H1 (cell line): ENCODE results near the gene DCTN3. TPM values are rescaled to one million over a fixed set of nuclear protein-coding genes. Genes with fewer than 3 reads are reported as not detected.
A peak's percentile ranks its signal among the peaks of the same experiment; 100 is the strongest.

Experiments used
- CTCF ChIA-PET: fragments of 300-600 bp; sonication (Branson Sonifier 250); formaldehyde crosslinking; loops from one replicate; lab custom pipeline; 2021; ENCODE audit not compliant: partially characterized antibody; lab: Charles Lee
- POLR2A ChIA-PET: fragments of 300-600 bp; sonication (Branson Sonifier 250); formaldehyde crosslinking; loops from one replicate; lab custom pipeline; 2021; ENCODE audit warnings: inconsistent platforms; ENCODE audit not compliant: partially characterized antibody; lab: Charles Lee
- DNase-seq, 2 experiments: peaks; one replicate each; pipeline versions ENCODE4 v3.0.0 to v3.0.0-alpha.2; 2010 to 2022; ENCODE audit warnings: low spot score in 2 of 2, low read depth in 1 of 2, mixed read lengths in 1 of 2
- FAIRE-seq: peaks from 2 replicates; lab custom pipeline; 2011; peaks lifted over from hg19 to GRCh38; lab: Jason Lieb, UNC
- H2AFZ ChIP-seq: 2 replicates; pipeline ENCODE4 v1.8.1; 2012; ENCODE audit warnings: low read length, inconsistent platforms
- H2AK5ac ChIP-seq: 2 replicates; pipeline ENCODE4 v1.6.1; 2013; ENCODE audit warnings: low read depth, low read length
- H2BK120ac ChIP-seq: replicated peaks from 2 replicates; pipeline ENCODE3; 2013; ENCODE audit warnings: low read depth, low read length, inconsistent platforms
- H2BK12ac ChIP-seq: 2 replicates; pipeline ENCODE4 v1.6.1; 2013; ENCODE audit warnings: low read depth, low read length
- H2BK15ac ChIP-seq: 2 replicates; pipeline ENCODE4 v1.6.1; 2013; ENCODE audit warnings: low read length
- H2BK20ac ChIP-seq: 2 replicates; pipeline ENCODE4 v1.6.1; 2013; ENCODE audit warnings: low read length
- H2BK5ac ChIP-seq: 2 replicates; pipeline ENCODE4 v1.6.1; 2013; ENCODE audit warnings: low read depth, low read length
- H3K14ac ChIP-seq: 2 replicates; pipeline ENCODE4 v1.6.1; 2013; ENCODE audit warnings: inconsistent platforms; ENCODE audit not compliant: insufficient read length
- H3K18ac ChIP-seq: 2 replicates; pipeline ENCODE4 v1.6.1; 2013; ENCODE audit warnings: low read length; ENCODE audit errors: extremely low read depth
- H3K23ac ChIP-seq: 2 replicates; pipeline ENCODE4 v1.6.1; 2013; ENCODE audit warnings: inconsistent platforms; ENCODE audit not compliant: insufficient read length
- H3K23me2 ChIP-seq: 2 replicates; pipeline ENCODE4 v1.6.1; 2013; ENCODE audit warnings: low read depth, low read length
- H3K27ac ChIP-seq: 2 replicates; pipeline ENCODE4 v1.6.1; 2011; ENCODE audit warnings: low read depth, low read length, inconsistent platforms
- H3K27me3 ChIP-seq, 4 experiments: replicated peaks in 1 of 4; 1 replicate in 1 of 4; 2 replicates in 3 of 4; pipeline versions ENCODE4 v1.6.1 to v1.8.1; 2011 to 2013; ENCODE audit warnings: low read length in 3 of 4, mild to moderate bottlenecking in 3 of 4, inconsistent platforms in 2 of 4, mixed read lengths in 2 of 4, moderate library complexity in 1 of 4; ENCODE audit not compliant: control insufficient read depth in 3 of 4, insufficient read depth in 3 of 4; ENCODE audit errors: extremely low read depth in 1 of 4
- H3K36me3 ChIP-seq, 4 experiments: 2 replicates each; pipeline versions ENCODE4 v1.6.1 to v1.8.1; 2011 to 2013; ENCODE audit warnings: mild to moderate bottlenecking in 4 of 4, low read length in 3 of 4, moderate library complexity in 2 of 4, control low read depth in 1 of 4, inconsistent platforms in 1 of 4; ENCODE audit not compliant: insufficient read depth in 4 of 4, control insufficient read depth in 2 of 4
- H3K4ac ChIP-seq: replicated peaks from 2 replicates; pipeline ENCODE3; 2013; ENCODE audit warnings: low read length, low read depth, mixed read lengths, inconsistent platforms; ENCODE audit not compliant: insufficient read length
- H3K4me1 ChIP-seq, 4 experiments: replicated peaks in 1 of 4; 1 replicate in 1 of 4; 2 replicates in 3 of 4; pipeline versions ENCODE4 v1.6.1 to v1.8.1; 2011 to 2013; ENCODE audit warnings: low read length in 3 of 4, inconsistent platforms in 2 of 4, mixed read lengths in 1 of 4; ENCODE audit not compliant: insufficient read depth in 4 of 4, control insufficient read depth in 3 of 4
- H3K4me2 ChIP-seq, 2 experiments: 2 replicates each; pipeline versions ENCODE4 v1.6.1 to v1.8.1; 2011 to 2013; ENCODE audit warnings: low read depth in 2 of 2, low read length in 2 of 2, control low read depth in 1 of 2, inconsistent platforms in 1 of 2, mild to moderate bottlenecking in 1 of 2; ENCODE audit not compliant: insufficient read depth in 1 of 2
- H3K4me3 ChIP-seq, 4 experiments: fragments of 200-600, 300-600 bp in 1 of 4; sonication (generic), shearing (Covaris generic), sonication (Bioruptor Twin) in 1 of 4; 2 replicates each; pipeline versions ENCODE4 v1.5.1 to v1.8.1; 2011 to 2016; ENCODE audit warnings: low read length in 4 of 4, low read depth in 3 of 4, control low read depth in 2 of 4, inconsistent platforms in 2 of 4, mild to moderate bottlenecking in 2 of 4, mixed read lengths in 1 of 4, moderate library complexity in 1 of 4; ENCODE audit not compliant: insufficient read depth in 2 of 4; ENCODE audit errors: extremely low read depth in 1 of 4
- H3K56ac ChIP-seq: replicated peaks from 2 replicates; pipeline ENCODE3; 2013; ENCODE audit warnings: low read depth, mild to moderate bottlenecking, mixed read lengths, low read length, inconsistent platforms; ENCODE audit not compliant: insufficient read length
- H3K79me1 ChIP-seq: 2 replicates; pipeline ENCODE4 v1.6.1; 2013; ENCODE audit warnings: low read depth, low read length, control low read depth
- H3K79me2 ChIP-seq, 2 experiments: 2 replicates each; pipeline versions ENCODE4 v1.6.1 to v1.8.1; 2012 to 2013; ENCODE audit warnings: low read length in 2 of 2, mild to moderate bottlenecking in 2 of 2, inconsistent platforms in 1 of 2; ENCODE audit not compliant: insufficient read depth in 2 of 2, control insufficient read depth in 1 of 2
- H3K9ac ChIP-seq, 4 experiments: replicated peaks in 1 of 4; 1 replicate in 1 of 4; 2 replicates in 3 of 4; pipeline versions ENCODE4 v1.6.1 to v1.8.1; 2011 to 2013; ENCODE audit warnings: low read depth in 3 of 4, low read length in 3 of 4, control low read depth in 2 of 4, mild to moderate bottlenecking in 2 of 4, moderate library complexity in 2 of 4, inconsistent platforms in 1 of 4; ENCODE audit errors: extremely low read depth in 1 of 4
- H3K9me3 ChIP-seq, 2 experiments: 2 replicates each; pipeline versions ENCODE4 v1.6.1 to v1.8.1; 2012 to 2013; ENCODE audit warnings: mild to moderate bottlenecking in 2 of 2, moderate library complexity in 2 of 2, control low read depth in 1 of 2, inconsistent platforms in 1 of 2, low read depth in 1 of 2, low read length in 1 of 2, mixed read lengths in 1 of 2; ENCODE audit not compliant: insufficient read depth in 2 of 2
- H4K20me1 ChIP-seq, 2 experiments: replicated peaks in 1 of 2; 2 replicates each; pipeline versions ENCODE3 to v1.8.1; 2011 to 2013; ENCODE audit warnings: inconsistent platforms in 2 of 2, low read length in 2 of 2, mild to moderate bottlenecking in 1 of 2; ENCODE audit not compliant: insufficient read depth in 2 of 2, control insufficient read depth in 1 of 2
- H4K5ac ChIP-seq: 2 replicates; pipeline ENCODE4 v1.6.1; 2013; ENCODE audit warnings: low read length, low read depth, mixed read lengths, inconsistent platforms; ENCODE audit not compliant: insufficient read length
- H4K8ac ChIP-seq: 2 replicates; pipeline ENCODE4 v1.8.0; 2013; ENCODE audit warnings: mild to moderate bottlenecking, moderate library complexity, low read length, inconsistent platforms; ENCODE audit not compliant: insufficient read depth; ENCODE audit errors: extremely low read depth
- H4K91ac ChIP-seq: replicated peaks from 2 replicates; pipeline ENCODE3; 2013; ENCODE audit warnings: low read length, mixed read lengths, inconsistent platforms; ENCODE audit not compliant: insufficient read length
- BRCA1 ChIP-seq: IDR thresholded peaks from 2 replicates; pipeline ENCODE4 v1.6.1; 2012; ENCODE audit warnings: low read depth, low read length, improper control_type of control experiment
- PHF8 ChIP-seq: fragments of 200-600 bp; sonication (generic); conservative IDR thresholded peaks from 2 replicates; pipeline ENCODE4 v1.7.1; 2012; ENCODE audit warnings: low read depth, mild to moderate bottlenecking, inconsistent platforms, low read length, moderate library complexity
- POU5F1 ChIP-seq: IDR thresholded peaks from 2 replicates; pipeline ENCODE4 v1.6.1; 2011; ENCODE audit warnings: low read depth, mild to moderate bottlenecking, low read length, moderate library complexity
- RBBP5 ChIP-seq: IDR thresholded peaks from 2 replicates; pipeline ENCODE4 v1.7.1; 2012; ENCODE audit warnings: low read depth, mild to moderate bottlenecking, inconsistent platforms, low read length, moderate library complexity, borderline replicate concordance
- SIN3A ChIP-seq, 2 experiments: IDR thresholded peaks in 1 of 2; conservative IDR thresholded peaks in 1 of 2; 2 replicates each; pipeline ENCODE4 v1.6.1; 2011 to 2012; ENCODE audit warnings: low read length in 2 of 2, improper control_type of control experiment in 1 of 2, low read depth in 1 of 2, mild to moderate bottlenecking in 1 of 2
- TCF12 ChIP-seq: IDR thresholded peaks from 2 replicates; pipeline ENCODE4 v1.6.1; 2011; ENCODE audit warnings: low read depth, mild to moderate bottlenecking, low read length
- WGBS, 2 experiments: shearing (Covaris generic) in 1 of 2; methylation state at CpG; one replicate each; pipeline versions ENCODE4 v1.1.6 to v1.1.7; 2013 to 2015; ENCODE audit warnings: low lambda C conversion rate in 2 of 2, mixed read lengths in 2 of 2, inconsistent platforms in 1 of 2, low coverage in 1 of 2, missing lambda C conversion rate in 1 of 2; ENCODE audit not compliant: insufficient replicate concordance in 2 of 2, insufficient coverage in 1 of 2, insufficient read length in 1 of 2; ENCODE audit errors: extremely low coverage in 1 of 2, missing lambda C conversion rate in 1 of 2; 5-methylcytosine and 5-hydroxymethylcytosine counted together
- polyA plus RNA-seq, 7 experiments: library from polyadenylated mRNA; depleted of rRNA in 3 of 7; stranded (reverse) in 5 of 7; unstranded in 2 of 7; fragments of >200 nt in 5 of 7; fragments of 200-250 nt in 2 of 7; gene quantifications; 1 replicate in 5 of 7; 2 replicates in 1 of 7; 4 replicates in 1 of 7; pipeline versions ENCODE4 v1.2.1 to v1.2.3, GENCODE V29; 2011 to 2013; ENCODE audit warnings: missing spikeins in 2 of 7, mixed read lengths in 2 of 7
- total RNA-seq: library from RNA; stranded (reverse); fragmentation: NEBNext Ultra II Directional; extraction: Animal tissue kit (Norgen Biotek cat#: 25700); gene quantifications from 2 replicates; pipeline ENCODE4 v1.2.1, GENCODE V29; 2021
- TF ChIP-seq, protein P1 (sequence below), 3 experiments: IDR thresholded peaks; 1 replicate in 2 of 3; 2 replicates in 1 of 3; pipeline versions ENCODE4 v1.5.1 to v1.6.1; 2011; ENCODE audit warnings: low read length in 3 of 3, mild to moderate bottlenecking in 3 of 3, inconsistent platforms in 2 of 3, low read depth in 1 of 3, moderate library complexity in 1 of 3; ENCODE audit not compliant: insufficient read depth in 1 of 3; ENCODE audit errors: control extremely low read depth in 1 of 3

The DCTN3 gene
- total and polyA plus RNA-seq, 2 of the 8 experiments (the other 6 are each of a cell fraction or from before 2014, with no cell fraction given): 25.6 to 39.2 TPM

DNA sequence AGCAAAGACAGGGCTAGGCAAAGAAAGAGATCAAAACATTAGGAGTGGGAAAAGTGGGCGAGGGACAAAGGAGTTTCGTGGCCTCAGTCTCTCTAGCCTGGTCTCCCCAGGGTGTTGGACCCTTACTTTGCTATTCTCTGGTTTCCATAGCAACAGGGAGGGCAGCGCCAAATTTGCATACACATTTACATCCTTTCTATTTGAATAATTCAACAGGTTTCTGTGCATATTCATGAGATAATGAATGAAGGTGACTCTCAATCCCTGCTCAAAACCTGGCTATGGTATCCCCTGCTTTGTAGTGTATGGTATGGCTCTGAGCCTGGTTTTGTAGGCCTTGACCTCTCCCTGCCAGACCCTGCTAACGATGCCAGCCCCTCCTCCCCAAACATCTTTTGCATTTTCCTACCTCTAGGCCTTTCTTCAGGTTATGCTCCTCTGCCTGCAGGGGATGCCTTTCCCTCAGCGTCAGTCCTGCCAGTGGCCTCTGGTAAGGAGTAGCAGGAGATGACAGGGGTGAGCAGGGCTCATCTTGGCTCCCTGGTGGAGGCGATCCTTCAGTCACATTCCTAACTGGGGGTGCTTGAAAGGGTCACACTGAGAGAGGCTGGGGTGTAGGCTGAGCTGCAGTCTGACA is 18.2 kb downstream of the DCTN3 start:
- FAIRE-seq (peak; percentile 62), DNase-seq (no peak)
- peak overlapping the region; percentile 1 to 5; a peak in 2 of 4 replicates for H3K4me2 ChIP-seq

More for the DNA sequence above, 18.2 kb downstream of the DCTN3 start:
- no peak overlapping the region for H4K8ac ChIP-seq
- H3K9ac ChIP-seq: no peak overlapping the region; a peak in 1 of 7 replicates
- peaks cover 0 to 5% (median 2%) of the 10 kb centered on the region in 4 experiments; a peak in 2 of 7 replicates for H3K4me1 ChIP-seq
- H3K9me3 ChIP-seq: no peaks in the 10 kb centered on the region
- no peak overlapping the region for H3K4ac ChIP-seq
- 49% methylated on average over 6 of the region's 6 CpGs; no CpG with 5 or more reads in 1 of the 2 experiments for WGBS, 2 experiments
- no peak overlapping the region for H2AK5ac ChIP-seq
- H3K79me1 ChIP-seq: no peaks in the 10 kb centered on the region
- H2AFZ ChIP-seq: no peak overlapping the region
- no peak overlapping the region for H4K91ac ChIP-seq
- CTCF ChIA-PET: interaction anchor here (0.7 to 16.9 kb wide), 32 partner anchors 9 to 270 kb away, joined by 3 to 401 read pairs (median 16); partner anchors contain the start of genes ARID3C, RPP25L and SIGMAR1
- H4K5ac ChIP-seq: no peak overlapping the region
- POLR2A ChIA-PET: no interaction called here
- H3K56ac ChIP-seq: no peak overlapping the region
- no peak overlapping the region for H3K27ac ChIP-seq
- no peak overlapping the region for H3K18ac ChIP-seq
- no peaks in the 10 kb centered on the region for H3K36me3 ChIP-seq
- no peaks in the 10 kb centered on the region; a peak in 2 of 7 replicates for H3K27me3 ChIP-seq
- H2BK12ac ChIP-seq: no peak overlapping the region
- no peak overlapping the region for H2BK120ac ChIP-seq
- H4K20me1 ChIP-seq: no peaks in the 10 kb centered on the region
- no peak overlapping the region for H2BK15ac ChIP-seq
- H2BK5ac ChIP-seq: no peak overlapping the region
- no peak for TF ChIP-seq BRCA1
- TF ChIP-seq PHF8: no peak
- TF ChIP-seq, protein P1, sequence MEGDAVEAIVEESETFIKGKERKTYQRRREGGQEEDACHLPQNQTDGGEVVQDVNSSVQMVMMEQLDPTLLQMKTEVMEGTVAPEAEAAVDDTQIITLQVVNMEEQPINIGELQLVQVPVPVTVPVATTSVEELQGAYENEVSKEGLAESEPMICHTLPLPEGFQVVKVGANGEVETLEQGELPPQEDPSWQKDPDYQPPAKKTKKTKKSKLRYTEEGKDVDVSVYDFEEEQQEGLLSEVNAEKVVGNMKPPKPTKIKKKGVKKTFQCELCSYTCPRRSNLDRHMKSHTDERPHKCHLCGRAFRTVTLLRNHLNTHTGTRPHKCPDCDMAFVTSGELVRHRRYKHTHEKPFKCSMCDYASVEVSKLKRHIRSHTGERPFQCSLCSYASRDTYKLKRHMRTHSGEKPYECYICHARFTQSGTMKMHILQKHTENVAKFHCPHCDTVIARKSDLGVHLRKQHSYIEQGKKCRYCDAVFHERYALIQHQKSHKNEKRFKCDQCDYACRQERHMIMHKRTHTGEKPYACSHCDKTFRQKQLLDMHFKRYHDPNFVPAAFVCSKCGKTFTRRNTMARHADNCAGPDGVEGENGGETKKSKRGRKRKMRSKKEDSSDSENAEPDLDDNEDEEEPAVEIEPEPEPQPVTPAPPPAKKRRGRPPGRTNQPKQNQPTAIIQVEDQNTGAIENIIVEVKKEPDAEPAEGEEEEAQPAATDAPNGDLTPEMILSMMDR (IDR thresholded peaks at IDR 0.05; ENCODE audit: control extremely low read depth in 1 of 3, insufficient read depth in 1 of 3, low read depth in 1 of 3, low read length in 3 of 3): peak; percentile 2 to 33 (median 25); a peak in 2 of 4 replicates
- TF ChIP-seq SIN3A (conservative IDR thresholded peaks at IDR 0.05 in 1 of 2, IDR thresholded peaks at IDR 0.05 in 1 of 2; ENCODE audit: low read depth in 1 of 2, low read length in 2 of 2): no peak
- TF ChIP-seq POU5F1: peak; percentile 65; the same call in 1 of the 2 replicates
- TF ChIP-seq TCF12: no peak
- 0 out of 2 replicates have a peak, but pooled peaks have one; percentile 32 for TF ChIP-seq RBBP5
- no peak overlapping the region for H3K23ac ChIP-seq
- H2BK20ac ChIP-seq: no peak overlapping the region
- no peak overlapping the region for H3K4me3 ChIP-seq
- no peak overlapping the region for H3K14ac ChIP-seq
- no peaks in the 10 kb centered on the region for H3K23me2 ChIP-seq
- H3K79me2 ChIP-seq: no peaks in the 10 kb centered on the region
